Liver (tissue), 3 donors: ENCODE measurements around the gene CAPG.

Source experiments
- CTCF ChIP-seq: fragments of 150-350 bp; IDR thresholded peaks from 2 replicates; pipeline ENCODE4 v1.5.1; 2017; ENCODE audit warnings: improper control_type of control experiment, low read depth, low read length; ENCODE audit not compliant: missing input control
- EGR1 ChIP-seq, 2 donors: IDR thresholded peaks; 2 replicates each; pipeline ENCODE4 v1.6.1; 2016 to 2018; ENCODE audit warnings: antibody characterized with exemption in 2 of 2, low read depth in 2 of 2
- FOXA2 ChIP-seq: IDR thresholded peaks from 2 replicates; pipeline ENCODE4 v1.6.1; 2016; ENCODE audit warnings: antibody characterized with exemption
- GABPA ChIP-seq, 2 donors: IDR thresholded peaks in 1 of 2; conservative IDR thresholded peaks in 1 of 2; 2 replicates each; pipeline ENCODE4 v1.6.1; 2016; ENCODE audit warnings: antibody characterized with exemption in 2 of 2, mild to moderate bottlenecking in 1 of 2, moderate library complexity in 1 of 2
- HNF4G ChIP-seq: IDR thresholded peaks from 2 replicates; pipeline ENCODE4 v1.6.1; 2016; ENCODE audit warnings: antibody characterized with exemption
- JUND ChIP-seq, 2 donors: IDR thresholded peaks; 2 replicates each; pipeline ENCODE4 v1.6.1; 2016; ENCODE audit warnings: antibody characterized with exemption in 2 of 2
- RAD21 ChIP-seq, 2 donors: IDR thresholded peaks; 2 replicates each; pipeline ENCODE4 v1.6.1; 2016; ENCODE audit warnings: antibody characterized with exemption in 2 of 2, mild to moderate bottlenecking in 2 of 2
- SP1 ChIP-seq: IDR thresholded peaks from 2 replicates; pipeline ENCODE4 v1.6.1; 2018; ENCODE audit warnings: antibody characterized with exemption, mild to moderate bottlenecking
- TAF1 ChIP-seq: conservative IDR thresholded peaks from 2 replicates; pipeline ENCODE4 v1.6.1; 2016; ENCODE audit warnings: antibody characterized with exemption, mild to moderate bottlenecking
- YY1 ChIP-seq: IDR thresholded peaks from 2 replicates; pipeline ENCODE4 v1.6.1; 2016; ENCODE audit warnings: antibody characterized with exemption, mild to moderate bottlenecking
- ZBTB33 ChIP-seq: IDR thresholded peaks from 2 replicates; pipeline ENCODE4 v1.6.1; 2016; ENCODE audit warnings: antibody characterized with exemption
- TF ChIP-seq, protein P1 (sequence below): IDR thresholded peaks from 2 replicates; pipeline ENCODE4 v1.6.1; 2016; ENCODE audit warnings: antibody characterized with exemption, mild to moderate bottlenecking
- TF ChIP-seq, protein P2 (sequence below): IDR thresholded peaks from 2 replicates; pipeline ENCODE4 v1.6.1; 2016; ENCODE audit warnings: antibody characterized with exemption
- TF ChIP-seq, protein P3 (sequence below): IDR thresholded peaks from 2 replicates; pipeline ENCODE4 v1.6.1; 2016; ENCODE audit warnings: antibody characterized with exemption
- donor health status: healthy.
- donor health status: healthy.

GRCh38 chr2:85390941-85391669, 19.1 kb downstream of the CAPG start:
- TF ChIP-seq SP1 (no peak), CTCF (peak; percentile 54), GABPA (IDR thresholded peaks at IDR 0.05 in 1 of 2, conservative IDR thresholded peaks at IDR 0.05 in 1 of 2) (no peak), TAF1 (no peak), EGR1 (IDR thresholded peaks at IDR 0.05; ENCODE audit: low read depth in 2 of 2) (no peak), JUND (IDR thresholded peaks at IDR 0.05) (no peak), RAD21 (IDR thresholded peaks at IDR 0.05) (peak; percentile 73 to 84), YY1 (no peak), ZBTB33 (no peak), HNF4G (no peak), FOXA2 (no peak)
- TF ChIP-seq, protein P1, sequence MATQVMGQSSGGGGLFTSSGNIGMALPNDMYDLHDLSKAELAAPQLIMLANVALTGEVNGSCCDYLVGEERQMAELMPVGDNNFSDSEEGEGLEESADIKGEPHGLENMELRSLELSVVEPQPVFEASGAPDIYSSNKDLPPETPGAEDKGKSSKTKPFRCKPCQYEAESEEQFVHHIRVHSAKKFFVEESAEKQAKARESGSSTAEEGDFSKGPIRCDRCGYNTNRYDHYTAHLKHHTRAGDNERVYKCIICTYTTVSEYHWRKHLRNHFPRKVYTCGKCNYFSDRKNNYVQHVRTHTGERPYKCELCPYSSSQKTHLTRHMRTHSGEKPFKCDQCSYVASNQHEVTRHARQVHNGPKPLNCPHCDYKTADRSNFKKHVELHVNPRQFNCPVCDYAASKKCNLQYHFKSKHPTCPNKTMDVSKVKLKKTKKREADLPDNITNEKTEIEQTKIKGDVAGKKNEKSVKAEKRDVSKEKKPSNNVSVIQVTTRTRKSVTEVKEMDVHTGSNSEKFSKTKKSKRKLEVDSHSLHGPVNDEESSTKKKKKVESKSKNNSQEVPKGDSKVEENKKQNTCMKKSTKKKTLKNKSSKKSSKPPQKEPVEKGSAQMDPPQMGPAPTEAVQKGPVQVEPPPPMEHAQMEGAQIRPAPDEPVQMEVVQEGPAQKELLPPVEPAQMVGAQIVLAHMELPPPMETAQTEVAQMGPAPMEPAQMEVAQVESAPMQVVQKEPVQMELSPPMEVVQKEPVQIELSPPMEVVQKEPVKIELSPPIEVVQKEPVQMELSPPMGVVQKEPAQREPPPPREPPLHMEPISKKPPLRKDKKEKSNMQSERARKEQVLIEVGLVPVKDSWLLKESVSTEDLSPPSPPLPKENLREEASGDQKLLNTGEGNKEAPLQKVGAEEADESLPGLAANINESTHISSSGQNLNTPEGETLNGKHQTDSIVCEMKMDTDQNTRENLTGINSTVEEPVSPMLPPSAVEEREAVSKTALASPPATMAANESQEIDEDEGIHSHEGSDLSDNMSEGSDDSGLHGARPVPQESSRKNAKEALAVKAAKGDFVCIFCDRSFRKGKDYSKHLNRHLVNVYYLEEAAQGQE: no peak
- TF ChIP-seq, protein P2, sequence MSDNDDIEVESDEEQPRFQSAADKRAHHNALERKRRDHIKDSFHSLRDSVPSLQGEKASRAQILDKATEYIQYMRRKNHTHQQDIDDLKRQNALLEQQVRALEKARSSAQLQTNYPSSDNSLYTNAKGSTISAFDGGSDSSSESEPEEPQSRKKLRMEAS: no peak
- TF ChIP-seq, protein P3, sequence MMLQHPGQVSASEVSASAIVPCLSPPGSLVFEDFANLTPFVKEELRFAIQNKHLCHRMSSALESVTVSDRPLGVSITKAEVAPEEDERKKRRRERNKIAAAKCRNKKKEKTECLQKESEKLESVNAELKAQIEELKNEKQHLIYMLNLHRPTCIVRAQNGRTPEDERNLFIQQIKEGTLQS: no peak
